Ishikawa (cell line): ENCODE results near the gene ZNRF2.

Source experiments
- CEBPB ChIP-seq: IDR thresholded peaks from 2 replicates; pipeline ENCODE4 v1.6.1; 2012
- CREB1 ChIP-seq: IDR thresholded peaks from 2 replicates; pipeline ENCODE4 v1.6.1; 2012; ENCODE audit warnings: low read depth
- EGR1 ChIP-seq: IDR thresholded peaks from 2 replicates; pipeline ENCODE4 v1.6.1; 2012
- EP300 ChIP-seq: IDR thresholded peaks from 2 replicates; pipeline ENCODE4 v1.6.1; 2012; ENCODE audit warnings: borderline replicate concordance
- FOXM1 ChIP-seq: IDR thresholded peaks from 2 replicates; pipeline ENCODE4 v1.6.1; 2012; ENCODE audit warnings: low read depth, borderline replicate concordance
- MAX ChIP-seq: IDR thresholded peaks from 2 replicates; pipeline ENCODE4 v1.6.1; 2012
- NFIC ChIP-seq: IDR thresholded peaks from 2 replicates; pipeline ENCODE4 v1.6.1; 2012
- RAD21 ChIP-seq: IDR thresholded peaks from 2 replicates; pipeline ENCODE4 v1.6.1; 2012; ENCODE audit warnings: low read depth
- TAF1 ChIP-seq: IDR thresholded peaks from 2 replicates; pipeline ENCODE4 v1.6.1; 2012; ENCODE audit warnings: low read depth, mild to moderate bottlenecking
- TCF12 ChIP-seq: IDR thresholded peaks from 2 replicates; pipeline ENCODE4 v1.6.1; 2012; ENCODE audit warnings: low read depth
- TEAD4 ChIP-seq: IDR thresholded peaks from 2 replicates; pipeline ENCODE4 v1.6.1; 2012
- USF1 ChIP-seq: IDR thresholded peaks from 2 replicates; pipeline ENCODE4 v1.6.1; 2012
- YY1 ChIP-seq: IDR thresholded peaks from 2 replicates; pipeline ENCODE4 v1.6.1; 2012; ENCODE audit warnings: low read depth
- ZBTB7A ChIP-seq: IDR thresholded peaks from 2 replicates; pipeline ENCODE4 v1.6.1; 2012; ENCODE audit warnings: low read depth
- TF ChIP-seq, protein P1 (sequence below): IDR thresholded peaks from 2 replicates; pipeline ENCODE4 v1.6.1; 2012; ENCODE audit warnings: low read depth, mild to moderate bottlenecking

Gene ZNRF2

GRCh38 chr7:30332549-30332948 lies 48.2 kb downstream of the ZNRF2 start:
- TF ChIP-seq, protein P1, sequence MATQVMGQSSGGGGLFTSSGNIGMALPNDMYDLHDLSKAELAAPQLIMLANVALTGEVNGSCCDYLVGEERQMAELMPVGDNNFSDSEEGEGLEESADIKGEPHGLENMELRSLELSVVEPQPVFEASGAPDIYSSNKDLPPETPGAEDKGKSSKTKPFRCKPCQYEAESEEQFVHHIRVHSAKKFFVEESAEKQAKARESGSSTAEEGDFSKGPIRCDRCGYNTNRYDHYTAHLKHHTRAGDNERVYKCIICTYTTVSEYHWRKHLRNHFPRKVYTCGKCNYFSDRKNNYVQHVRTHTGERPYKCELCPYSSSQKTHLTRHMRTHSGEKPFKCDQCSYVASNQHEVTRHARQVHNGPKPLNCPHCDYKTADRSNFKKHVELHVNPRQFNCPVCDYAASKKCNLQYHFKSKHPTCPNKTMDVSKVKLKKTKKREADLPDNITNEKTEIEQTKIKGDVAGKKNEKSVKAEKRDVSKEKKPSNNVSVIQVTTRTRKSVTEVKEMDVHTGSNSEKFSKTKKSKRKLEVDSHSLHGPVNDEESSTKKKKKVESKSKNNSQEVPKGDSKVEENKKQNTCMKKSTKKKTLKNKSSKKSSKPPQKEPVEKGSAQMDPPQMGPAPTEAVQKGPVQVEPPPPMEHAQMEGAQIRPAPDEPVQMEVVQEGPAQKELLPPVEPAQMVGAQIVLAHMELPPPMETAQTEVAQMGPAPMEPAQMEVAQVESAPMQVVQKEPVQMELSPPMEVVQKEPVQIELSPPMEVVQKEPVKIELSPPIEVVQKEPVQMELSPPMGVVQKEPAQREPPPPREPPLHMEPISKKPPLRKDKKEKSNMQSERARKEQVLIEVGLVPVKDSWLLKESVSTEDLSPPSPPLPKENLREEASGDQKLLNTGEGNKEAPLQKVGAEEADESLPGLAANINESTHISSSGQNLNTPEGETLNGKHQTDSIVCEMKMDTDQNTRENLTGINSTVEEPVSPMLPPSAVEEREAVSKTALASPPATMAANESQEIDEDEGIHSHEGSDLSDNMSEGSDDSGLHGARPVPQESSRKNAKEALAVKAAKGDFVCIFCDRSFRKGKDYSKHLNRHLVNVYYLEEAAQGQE, result no peak
- TF ChIP-seq EGR1, result no peak
- TF ChIP-seq MAX, result no peak
- TF ChIP-seq CREB1, result no peak
- TF ChIP-seq FOXM1, result no peak

DNA sequence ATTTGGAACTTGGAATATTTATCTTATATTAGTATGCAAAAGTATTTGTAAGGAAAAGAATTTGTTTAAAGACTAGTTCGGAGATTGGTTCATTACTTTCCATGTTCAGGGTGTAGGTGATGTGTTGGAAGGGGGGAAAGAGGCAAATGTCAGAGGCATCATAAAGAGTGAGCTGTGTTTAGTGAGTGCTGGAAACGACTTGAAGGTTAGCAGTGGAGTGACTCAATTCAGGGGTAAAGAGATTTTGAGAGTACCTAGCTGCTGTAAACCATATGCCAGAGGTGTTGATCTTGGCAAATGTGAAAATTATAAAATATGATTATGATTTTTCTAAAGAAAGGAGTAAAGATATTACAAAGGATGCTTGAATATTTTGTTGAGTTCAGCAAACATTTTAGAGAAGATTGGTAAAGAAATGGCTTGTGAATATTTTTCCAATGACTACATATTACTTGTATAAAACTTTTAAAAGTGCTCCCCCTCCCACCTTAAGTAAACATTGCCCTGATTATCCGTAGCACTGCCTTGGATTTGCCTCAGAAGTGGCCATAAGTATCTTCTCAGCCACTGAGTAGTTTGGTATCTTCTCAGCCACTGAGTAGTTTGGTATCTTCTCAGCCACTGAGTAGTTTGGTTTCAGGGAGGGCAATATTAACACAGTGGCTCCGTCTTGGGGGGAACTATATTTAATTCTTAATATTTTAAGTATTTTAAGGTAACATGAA lies 51.5 kb downstream of the ZNRF2 start:
- TF ChIP-seq CREB1 (no peak), TEAD4 (no peak), MAX (no peak), USF1 (no peak), TAF1 (no peak), ZBTB7A (no peak)
- TF ChIP-seq, protein P1, result no peak

- no peak for TF ChIP-seq MAX
- TF ChIP-seq, protein P1, result no peak
Observed at GRCh38 chr7:30344513-30344912, 60.1 kb downstream of the ZNRF2 start.

- no peak for TF ChIP-seq TCF12
- TF ChIP-seq USF1, result no peak
- TF ChIP-seq ZBTB7A, result no peak
- TF ChIP-seq NFIC, result no peak
- TF ChIP-seq YY1, result no peak
- no peak for TF ChIP-seq FOXM1
- no peak for TF ChIP-seq TAF1
- no peak for TF ChIP-seq EP300
- TF ChIP-seq CEBPB, result no peak
- no peak for TF ChIP-seq CREB1
- no peak for TF ChIP-seq RAD21
- no peak for TF ChIP-seq TEAD4
- no peak for TF ChIP-seq EGR1
- TF ChIP-seq, protein P1, result no peak
- no peak for TF ChIP-seq MAX
Observed at GRCh38 chr7:30347226-30348082, 63.1 kb downstream of the ZNRF2 start.
